Natural killer cell (primary cell): ENCODE results near the gene DOK3. TPM values are rescaled to one million over a fixed set of nuclear protein-coding genes. Genes with fewer than 3 reads are reported as not detected.

Source experiments
- ATAC-seq, 3 donors: fragments of 150-1000 bp in 2 of 3; fragments of 200-7000 bp in 1 of 3; cut with Tn5 transposase; 1 replicate in 1 of 3; 2 replicates in 2 of 3; pipeline ENCODE4 v1.10.0; 2021; ENCODE audit warnings: mild to moderate bottlenecking in 2 of 3, moderate library complexity in 2 of 3
- DNase-seq, 2 donors: peaks; one replicate each; pipeline versions ENCODE4 v3.0.0 to v3.0.0-alpha.2; 2013 to 2021; ENCODE audit warnings: mixed read lengths in 1 of 2
- H3K27ac ChIP-seq: one replicate; pipeline ENCODE4 v1.5.1; 2013; ENCODE audit warnings: mild to moderate bottlenecking, low read length
- H3K27me3 ChIP-seq: one replicate; pipeline ENCODE4 v1.6.1; 2013; ENCODE audit warnings: low read length; ENCODE audit not compliant: control insufficient read depth, insufficient read depth
- H3K36me3 ChIP-seq: one replicate; pipeline ENCODE4 v1.6.1; 2013; ENCODE audit warnings: low read length; ENCODE audit not compliant: control insufficient read depth, insufficient read depth
- H3K4me1 ChIP-seq: one replicate; pipeline ENCODE4 v1.6.1; 2013; ENCODE audit warnings: low read length; ENCODE audit not compliant: control insufficient read depth, insufficient read depth
- H3K4me3 ChIP-seq: one replicate; pipeline ENCODE4 v1.5.1; 2013; ENCODE audit warnings: low read length
- H3K9me3 ChIP-seq: one replicate; pipeline ENCODE4 v1.6.1; 2013; ENCODE audit warnings: low read length; ENCODE audit not compliant: control insufficient read depth, insufficient read depth
- H3K27ac Mint-ChIP-seq, 2 donors: one replicate each; pipeline ENCODE4 v1.8.0; 2022; ENCODE audit warnings: mild to moderate bottlenecking in 2 of 2, mixed read lengths in 2 of 2, moderate library complexity in 1 of 2
- H3K27me3 Mint-ChIP-seq, 2 donors: one replicate each; pipeline ENCODE4 v1.8.0; 2022; ENCODE audit warnings: low read depth in 2 of 2, mixed read lengths in 2 of 2
- H3K36me3 Mint-ChIP-seq: one replicate; pipeline ENCODE4 v1.8.0; 2022; ENCODE audit warnings: mixed read lengths
- H3K4me1 Mint-ChIP-seq, 2 donors: one replicate each; pipeline ENCODE4 v1.8.0; 2022; ENCODE audit warnings: mixed read lengths in 2 of 2
- H3K4me3 Mint-ChIP-seq: one replicate; pipeline ENCODE4 v1.8.0; 2022; ENCODE audit warnings: mild to moderate bottlenecking, moderate library complexity, mixed read lengths
- H3K9me3 Mint-ChIP-seq, 2 donors: one replicate each; pipeline ENCODE4 v1.8.0; 2022; ENCODE audit warnings: mixed read lengths in 2 of 2
- WGBS: methylation state at CpG from one replicate; pipeline ENCODE4 v1.1.7; 2013; ENCODE audit warnings: missing lambda C conversion rate; ENCODE audit not compliant: insufficient coverage; 5-methylcytosine and 5-hydroxymethylcytosine counted together
- intact Hi-C: fragments of 100-400 bp; cut with micrococcal nuclease; formaldehyde crosslinking; loops from one replicate; pipeline ENCODE4 v1.14.2; 2022
- total RNA-seq, 4 donors: library from RNA; stranded (reverse); fragments of 120-200 nt in 1 of 4; gene quantifications; one replicate each; pipeline versions ENCODE4 v1.2.3 to v1.2.4, GENCODE V29; 2013 to 2022
- TF ChIP-seq, protein P1 (sequence below): fragments of 200-600 bp; IDR thresholded peaks from one replicate; pipeline ENCODE4 v1.8.0; 2022; ENCODE audit warnings: antibody characterized with exemption

The DOK3 gene
- total RNA-seq, 3 donors from 2014 or later (not counting 1 experiment from before 2014, with no cell fraction given): 3.5 to 19.8 (median 9.1) TPM

DNA sequence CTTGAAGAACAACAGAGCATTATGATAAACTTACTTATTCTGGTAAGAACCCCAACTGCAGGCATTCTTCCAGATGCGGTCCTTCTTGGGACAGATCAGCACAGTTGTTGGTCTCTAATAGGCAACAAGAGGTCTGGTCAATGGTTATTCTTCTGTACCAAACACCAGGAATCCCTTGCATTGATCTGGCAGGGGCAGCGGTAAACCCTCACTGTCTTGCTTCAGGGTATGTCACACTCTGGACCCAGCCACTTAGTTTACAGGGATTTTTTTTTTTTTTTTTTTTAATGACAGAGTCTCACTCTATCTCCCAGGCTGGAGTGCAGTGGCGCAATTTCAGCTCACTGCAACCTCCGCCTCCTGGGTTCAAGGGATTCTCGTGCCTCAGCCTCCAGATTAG is 46.0 kb upstream of the DOK3 start:
- Mint-ChIP-seq H3K27me3 (no peaks in the 10 kb centered on the region), H3K4me3 (peak overlapping the region; percentile 47), H3K36me3 (no peaks in the 10 kb centered on the region), H3K27ac (no peak overlapping the region), H3K4me1 (peaks cover 23 to 26% of the 10 kb centered on the region in 2 donors), H3K9me3 (no peaks in the 10 kb centered on the region)
- no peak overlapping the region for H3K27ac ChIP-seq
- 98% methylated on average over 5 of the region's 5 CpGs for WGBS
- no peaks in the 10 kb centered on the region for H3K9me3 ChIP-seq
- H3K27me3 ChIP-seq: no peaks in the 10 kb centered on the region
- H3K4me3 ChIP-seq: no peak overlapping the region
- intact Hi-C loops: no loop called here
- H3K4me1 ChIP-seq: peaks cover 22% of the 10 kb centered on the region
- DNase-seq: no peak
- peaks cover 3% of the 10 kb centered on the region for H3K36me3 ChIP-seq
- ATAC-seq: no peak
- TF ChIP-seq, protein P1, sequence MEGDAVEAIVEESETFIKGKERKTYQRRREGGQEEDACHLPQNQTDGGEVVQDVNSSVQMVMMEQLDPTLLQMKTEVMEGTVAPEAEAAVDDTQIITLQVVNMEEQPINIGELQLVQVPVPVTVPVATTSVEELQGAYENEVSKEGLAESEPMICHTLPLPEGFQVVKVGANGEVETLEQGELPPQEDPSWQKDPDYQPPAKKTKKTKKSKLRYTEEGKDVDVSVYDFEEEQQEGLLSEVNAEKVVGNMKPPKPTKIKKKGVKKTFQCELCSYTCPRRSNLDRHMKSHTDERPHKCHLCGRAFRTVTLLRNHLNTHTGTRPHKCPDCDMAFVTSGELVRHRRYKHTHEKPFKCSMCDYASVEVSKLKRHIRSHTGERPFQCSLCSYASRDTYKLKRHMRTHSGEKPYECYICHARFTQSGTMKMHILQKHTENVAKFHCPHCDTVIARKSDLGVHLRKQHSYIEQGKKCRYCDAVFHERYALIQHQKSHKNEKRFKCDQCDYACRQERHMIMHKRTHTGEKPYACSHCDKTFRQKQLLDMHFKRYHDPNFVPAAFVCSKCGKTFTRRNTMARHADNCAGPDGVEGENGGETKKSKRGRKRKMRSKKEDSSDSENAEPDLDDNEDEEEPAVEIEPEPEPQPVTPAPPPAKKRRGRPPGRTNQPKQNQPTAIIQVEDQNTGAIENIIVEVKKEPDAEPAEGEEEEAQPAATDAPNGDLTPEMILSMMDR: no peak

DNA sequence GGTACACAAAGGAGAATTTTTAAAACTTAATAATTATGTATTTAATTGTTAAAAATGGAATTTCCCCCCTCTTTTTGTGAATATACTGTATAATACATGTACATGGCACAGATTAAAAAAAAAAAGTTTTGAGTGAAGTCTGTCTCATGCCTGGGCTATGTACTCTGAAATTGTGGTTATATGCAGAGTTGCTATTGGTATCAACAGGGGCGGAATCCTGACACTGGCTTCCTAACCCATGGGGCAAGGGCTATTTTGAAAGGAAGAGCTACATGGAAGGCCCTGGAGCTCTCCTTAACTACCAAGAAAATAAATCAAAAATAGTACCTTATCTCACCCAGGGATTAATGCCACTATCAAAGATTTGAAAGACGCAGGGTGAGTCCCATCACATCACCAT is 45.6 kb upstream of the DOK3 start:
- no peaks in the 10 kb centered on the region for H3K36me3 Mint-ChIP-seq
- intact Hi-C loops: no loop called here
- H3K4me1 Mint-ChIP-seq: peaks cover 23 to 26% of the 10 kb centered on the region in 2 donors
- Histone ChIP-seq H3K4me1 (peaks cover 22% of the 10 kb centered on the region), H3K4me3 (peak overlapping the region; percentile 63), H3K9me3 (no peaks in the 10 kb centered on the region), H3K36me3 (peaks cover 3% of the 10 kb centered on the region), H3K27ac (no peak overlapping the region), H3K27me3 (no peaks in the 10 kb centered on the region)
- 98% methylated on average over 2 of the region's 2 CpGs for WGBS
- H3K4me3 Mint-ChIP-seq: peak overlapping the region; percentile 93
- H3K27ac Mint-ChIP-seq: no peak overlapping the region
- TF ChIP-seq, protein P1: no peak
- ATAC-seq (no peak), DNase-seq (no peak)
- no peaks in the 10 kb centered on the region for H3K27me3 Mint-ChIP-seq
- no peaks in the 10 kb centered on the region for H3K9me3 Mint-ChIP-seq

DNA sequence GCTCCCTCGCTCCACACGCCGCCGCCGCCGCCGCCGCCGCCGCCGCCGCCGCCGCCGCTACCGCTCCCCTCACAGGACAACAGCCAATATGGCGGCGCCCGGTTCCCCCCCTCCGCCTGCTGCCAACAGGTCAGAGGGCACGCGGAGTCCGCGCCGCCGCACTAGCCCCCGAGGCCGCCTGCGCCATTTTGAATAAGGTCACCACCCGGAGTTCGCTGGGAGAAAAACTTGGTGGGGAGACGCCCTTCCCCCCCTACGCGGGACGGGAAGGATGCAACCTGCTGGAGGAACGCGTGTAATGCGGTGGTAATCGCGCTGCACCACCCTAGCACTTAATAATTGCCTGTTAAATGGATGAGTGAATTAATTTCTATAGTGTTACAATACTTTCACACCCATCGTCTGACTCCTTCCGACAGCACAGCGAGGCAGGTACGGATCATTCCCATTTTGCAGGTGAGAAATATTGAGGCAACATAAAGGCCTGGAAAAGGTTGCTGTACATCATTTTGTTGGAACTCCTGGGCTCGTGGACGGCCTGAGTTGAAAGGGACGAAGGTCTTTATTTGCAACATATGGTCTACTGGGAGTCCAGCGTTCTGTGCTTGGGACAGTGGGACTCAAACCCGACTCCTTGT is 45.0 kb upstream of the DOK3 start, which contains the start of gene FAM193B:
Gene FAM193B (minus strand): TSS at position 90 of the 638 bp plus-strand sequence. CDS start 105 bp downstream, outside the sequence.
- no peaks in the 10 kb centered on the region for H3K9me3 Mint-ChIP-seq
- H3K27me3 Mint-ChIP-seq: no peaks in the 10 kb centered on the region
- H3K9me3 ChIP-seq: no peaks in the 10 kb centered on the region
- 13% methylated on average over 40 of the region's 49 CpGs for WGBS
- H3K4me1 Mint-ChIP-seq: peaks cover 23 to 26% of the 10 kb centered on the region in 2 donors
- peaks cover 22% of the 10 kb centered on the region for H3K4me1 ChIP-seq
- H3K4me3 Mint-ChIP-seq: peak within 1 kb of the TSS; percentile 93
- TF ChIP-seq, protein P1: no peak
- ATAC-seq (peak; percentile 98 to 99 (median 99)), DNase-seq (peak; percentile 93 to 94)
- H3K27ac ChIP-seq: peak within 1 kb of the TSS; percentile 38
- peak within 1 kb of the TSS; percentile 84 for H3K4me3 ChIP-seq
- no peaks in the 10 kb centered on the region for H3K27me3 ChIP-seq
- H3K27ac Mint-ChIP-seq: peak within 1 kb of the TSS; percentile 59 to 88
- peaks cover 3% of the 10 kb centered on the region for H3K36me3 ChIP-seq
- no peaks in the 10 kb centered on the region for H3K36me3 Mint-ChIP-seq
- intact Hi-C loops: no loop called here
